Measurements from ENCODE around the gene SLC25A29.

The SLC25A29 gene

DNA sequence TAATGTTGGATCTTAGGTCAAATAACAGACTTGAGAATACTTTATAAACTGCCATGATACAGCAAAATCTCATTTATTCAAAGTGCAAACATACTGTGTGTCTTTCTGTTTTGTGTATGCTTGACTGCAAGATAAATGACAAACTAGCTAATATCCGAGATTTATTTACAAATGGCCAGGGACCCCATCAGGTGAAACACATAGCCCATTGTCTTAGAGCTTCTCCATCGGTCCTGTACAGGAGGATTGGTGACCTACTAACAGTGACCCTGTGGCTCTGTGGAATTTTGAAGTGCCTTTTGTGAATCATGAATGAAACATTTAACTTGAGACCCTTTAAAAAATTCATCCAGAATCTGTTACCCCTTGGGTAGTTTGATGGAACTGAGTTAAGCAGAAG, 27.1 kb downstream of the SLC25A29 start:
- no peak for DNase-seq

DNA sequence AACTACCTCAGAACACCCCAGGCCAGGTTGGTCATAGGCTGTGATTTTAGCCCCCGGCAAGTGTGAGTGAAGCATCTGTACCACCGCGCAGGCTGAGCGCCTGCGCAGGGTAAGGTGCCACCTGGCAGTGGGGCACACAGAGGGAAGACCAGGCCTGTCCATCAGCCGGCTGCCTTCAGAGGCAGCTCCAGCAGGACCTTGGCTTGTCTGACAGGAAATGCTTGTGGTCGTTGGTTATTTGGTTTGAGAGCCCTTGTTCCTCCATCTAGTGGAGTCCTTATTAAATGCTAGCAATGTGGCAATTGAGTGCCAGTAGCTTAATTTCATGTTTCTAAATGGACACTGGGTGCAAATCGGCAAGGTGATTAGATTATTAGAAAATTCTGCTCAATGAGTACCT, 27.5 kb downstream of the SLC25A29 start:
- DNase-seq = peak; percentile 87

- DNase-seq = peak; percentile 50
Observed at GRCh38 chr14:100275214-100275613, 31.0 kb downstream of the SLC25A29 start.

- no peak for DNase-seq
Observed at GRCh38 chr14:100274250-100274649, 32.0 kb downstream of the SLC25A29 start.

GRCh38 chr14:100271247-100271939, 34.9 kb downstream of the SLC25A29 start:
- peak; percentile 58 for DNase-seq

GRCh38 chr14:100268591-100269207, 37.5 kb downstream of the SLC25A29 start:
- no peak for DNase-seq

GRCh38 chr14:100267990-100268389, 38.3 kb downstream of the SLC25A29 start:
- DNase-seq = no peak

- no peak for DNase-seq
Observed at GRCh38 chr14:100263141-100263540, 43.1 kb downstream of the SLC25A29 start.

- no peak for DNase-seq
Observed at GRCh38 chr14:100262545-100262944, 43.7 kb downstream of the SLC25A29 start.

DNA sequence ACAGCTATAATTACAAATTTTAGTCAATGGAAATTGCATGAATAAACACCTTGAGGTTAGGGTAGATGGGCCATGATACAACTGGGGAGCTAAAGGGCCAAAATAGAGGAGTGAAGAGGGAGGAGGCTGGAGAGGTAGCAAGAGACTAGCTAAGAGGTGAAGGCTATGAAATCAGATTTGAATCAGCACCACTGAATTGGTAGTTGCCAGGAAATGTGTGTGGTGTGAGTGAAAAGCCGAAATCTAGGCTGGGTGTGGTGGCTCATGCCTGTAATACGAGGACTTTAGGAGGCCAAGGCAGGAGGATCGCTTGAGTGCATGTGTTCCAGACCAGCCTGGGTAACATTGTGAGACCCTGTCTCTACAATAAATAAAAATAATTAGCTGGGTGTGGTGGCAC, 44.6 kb downstream of the SLC25A29 start:
- no peak for DNase-seq

- DNase-seq = no peak
Observed at GRCh38 chr14:100256339-100256895, 49.8 kb downstream of the SLC25A29 start.

- DNase-seq = no peak
Observed at GRCh38 chr14:100252684-100253083, 53.6 kb downstream of the SLC25A29 start.

DNA sequence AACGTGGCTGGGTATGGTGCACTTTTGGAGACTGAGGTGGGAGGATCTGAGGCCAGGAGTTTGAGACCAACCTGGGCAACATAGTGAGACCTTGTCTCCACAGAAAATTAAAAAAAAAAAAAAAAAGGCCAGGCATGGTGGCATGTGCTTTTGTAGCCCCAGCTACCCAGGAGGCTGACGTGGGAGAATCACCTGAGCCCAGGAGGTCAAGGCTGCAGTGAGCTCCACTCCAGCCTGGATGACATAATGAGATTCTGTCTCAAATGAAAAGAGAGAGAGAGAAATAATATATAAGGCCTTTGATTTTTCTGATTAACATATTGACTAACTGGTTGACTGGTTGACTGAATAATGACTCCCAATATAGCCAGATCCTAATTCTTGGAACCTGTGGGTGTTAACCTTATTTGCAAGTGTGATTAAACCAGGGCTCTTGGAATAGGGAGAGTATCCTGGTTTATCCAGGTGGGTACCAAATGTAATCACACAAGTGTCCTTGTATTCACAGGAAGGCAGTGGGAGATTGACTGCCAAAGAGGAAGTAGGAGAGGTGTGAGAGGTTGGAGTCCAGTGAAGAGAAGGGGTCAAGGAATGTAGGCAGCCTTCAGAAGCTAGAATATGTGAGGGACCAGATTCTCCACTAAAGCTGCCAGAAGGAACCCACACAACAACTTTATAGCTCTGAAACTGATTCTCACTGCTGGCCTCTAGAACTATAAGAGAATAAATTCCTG, 55.3 kb downstream of the SLC25A29 start:
- DNase-seq = no peak

DNA sequence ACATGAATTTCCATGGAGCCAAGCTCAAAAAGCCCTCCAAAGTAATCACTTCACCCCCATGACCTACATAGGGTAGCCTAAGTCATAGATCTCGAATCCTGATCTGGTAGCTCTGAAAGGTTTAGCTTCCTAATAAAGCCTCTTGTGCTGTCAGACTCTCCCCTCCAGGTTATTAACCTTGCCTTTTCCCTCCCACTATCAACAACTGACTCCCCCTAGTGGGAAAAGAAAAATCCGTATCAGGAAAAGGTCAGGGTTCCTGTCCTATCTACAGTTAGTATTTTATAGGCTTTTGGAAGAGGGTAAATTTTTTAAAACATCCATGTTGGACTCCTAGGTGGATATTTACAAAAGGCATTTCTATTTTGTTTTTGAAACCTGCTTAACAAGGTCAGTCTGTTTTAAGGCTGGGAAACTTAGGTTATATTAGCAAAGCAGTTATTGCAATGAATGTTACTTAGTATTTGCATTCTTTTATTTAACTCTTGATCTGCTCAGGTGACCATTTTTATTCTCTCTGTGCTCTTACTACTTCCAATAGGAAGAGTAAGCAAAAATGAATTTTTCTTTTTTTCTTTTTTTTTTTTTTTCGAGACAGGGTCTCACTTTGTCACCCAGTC, 59.3 kb downstream of the SLC25A29 start:
- peak; percentile 81 for DNase-seq

GRCh38 chr14:100243020-100243419, 63.2 kb downstream of the SLC25A29 start:
- DNase-seq = no peak

GRCh38 chr14:100241279-100241678, 65.0 kb downstream of the SLC25A29 start:
- DNase-seq = no peak
